ENCODE data around the gene KDM4B.

DNA sequence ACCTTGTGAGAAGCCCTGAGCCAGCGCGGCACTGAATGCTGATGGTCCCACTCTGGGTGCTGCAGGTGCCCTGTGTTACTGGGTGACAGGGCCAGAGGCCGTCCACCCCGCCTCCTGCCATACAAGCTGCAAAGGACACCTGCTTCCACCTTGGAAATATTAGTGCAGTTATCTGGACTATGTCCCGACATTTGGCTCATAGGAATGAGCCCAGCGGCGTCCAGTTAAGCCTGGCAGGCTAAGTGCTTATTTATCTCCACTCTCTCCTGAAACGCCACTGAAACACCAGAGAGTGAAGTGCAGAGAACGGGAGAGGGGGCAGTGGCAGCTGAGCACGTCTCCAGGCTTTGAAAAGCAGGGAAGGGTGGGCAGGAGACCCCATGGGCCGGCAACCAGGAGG is 145.8 kb downstream of the KDM4B start:
- no peak for TF ChIP-seq TAF1 (IDR thresholded peaks at IDR 0.05; ENCODE audit: borderline replicate concordance, low read depth, low read length)
- TF ChIP-seq POLR2A (IDR thresholded peaks at IDR 0.05; ENCODE audit: low read depth, low read length), result no peak
- no peak for TF ChIP-seq POLR2AphosphoS5 (IDR thresholded peaks at IDR 0.05; ENCODE audit: low read depth, low read length)

All from GM12892 (cell line).